Stimulated activated CD8-positive, alpha-beta memory T cell treated with anti-CD3 and anti-CD28 coated beads, Interleukin-15, amount 100 ng/mL, for 24 hours (primary cell): Measurements from ENCODE around the gene SLC4A1.
A peak's percentile ranks its signal among the peaks of the same experiment; 100 is the strongest.

Source experiments
- DNase-seq: peaks from one replicate; pipeline ENCODE4 v3.0.0-alpha.2; 2020; ENCODE audit warnings: low read depth

Gene SLC4A1

DNA sequence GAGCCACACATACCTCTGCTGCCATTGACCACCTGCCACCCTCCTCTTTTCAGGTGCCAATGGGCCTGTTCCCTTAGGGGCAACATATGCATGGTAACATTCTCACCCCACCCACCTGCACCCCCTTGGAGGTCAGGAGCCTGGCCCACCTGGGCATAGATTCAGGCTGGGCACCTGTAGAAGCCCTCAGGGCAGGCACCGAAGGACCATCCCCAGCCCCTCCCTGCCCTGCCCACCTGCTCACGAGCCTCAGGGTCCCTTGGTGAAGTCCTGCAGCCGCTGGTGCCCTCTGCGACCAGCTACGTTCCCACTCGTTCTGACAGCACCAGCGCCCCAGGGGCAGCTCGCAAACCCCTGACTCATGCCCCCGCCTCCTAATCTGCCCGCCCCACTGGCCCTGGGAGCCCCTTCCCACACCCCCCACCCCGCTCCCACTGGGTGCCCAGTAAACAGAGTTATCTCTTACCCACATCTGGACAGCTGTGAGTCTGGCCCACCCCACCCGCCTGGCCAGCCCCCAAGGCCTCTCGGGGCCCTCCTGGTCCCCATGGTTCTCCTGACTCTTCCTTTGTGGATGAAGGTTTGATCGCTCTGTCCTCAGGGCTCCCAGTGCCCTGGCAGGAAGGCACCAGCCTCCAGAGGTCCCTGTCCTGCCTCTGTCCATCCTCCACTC, at the start of gene SLC4A1:
SLC4A1 (minus strand) TSS at position 318 of the 673 bp plus-strand sequence. CDS start 5,269 bp downstream, outside the sequence.
- no peak for DNase-seq

DNA sequence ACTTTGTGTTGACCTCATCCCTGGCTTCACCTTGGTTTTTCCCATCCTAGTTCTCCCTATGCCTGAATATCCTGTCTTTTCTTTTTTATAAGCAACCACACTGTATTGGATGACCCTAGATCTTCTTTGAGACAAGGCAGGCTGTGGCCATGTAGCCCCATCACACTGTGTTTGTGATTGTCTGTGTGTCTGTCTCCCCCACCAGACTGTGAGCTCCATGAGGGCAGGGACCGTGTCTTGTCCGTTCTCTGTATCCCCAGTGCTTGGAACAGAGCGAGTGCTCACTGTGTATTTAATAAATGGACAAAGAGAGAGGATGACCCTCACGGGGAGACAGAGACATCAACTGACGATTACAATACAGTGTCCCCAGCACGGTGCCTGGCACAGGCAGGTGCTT, 49.6 kb upstream of the SLC4A1 start:
- DNase-seq: no peak

DNA sequence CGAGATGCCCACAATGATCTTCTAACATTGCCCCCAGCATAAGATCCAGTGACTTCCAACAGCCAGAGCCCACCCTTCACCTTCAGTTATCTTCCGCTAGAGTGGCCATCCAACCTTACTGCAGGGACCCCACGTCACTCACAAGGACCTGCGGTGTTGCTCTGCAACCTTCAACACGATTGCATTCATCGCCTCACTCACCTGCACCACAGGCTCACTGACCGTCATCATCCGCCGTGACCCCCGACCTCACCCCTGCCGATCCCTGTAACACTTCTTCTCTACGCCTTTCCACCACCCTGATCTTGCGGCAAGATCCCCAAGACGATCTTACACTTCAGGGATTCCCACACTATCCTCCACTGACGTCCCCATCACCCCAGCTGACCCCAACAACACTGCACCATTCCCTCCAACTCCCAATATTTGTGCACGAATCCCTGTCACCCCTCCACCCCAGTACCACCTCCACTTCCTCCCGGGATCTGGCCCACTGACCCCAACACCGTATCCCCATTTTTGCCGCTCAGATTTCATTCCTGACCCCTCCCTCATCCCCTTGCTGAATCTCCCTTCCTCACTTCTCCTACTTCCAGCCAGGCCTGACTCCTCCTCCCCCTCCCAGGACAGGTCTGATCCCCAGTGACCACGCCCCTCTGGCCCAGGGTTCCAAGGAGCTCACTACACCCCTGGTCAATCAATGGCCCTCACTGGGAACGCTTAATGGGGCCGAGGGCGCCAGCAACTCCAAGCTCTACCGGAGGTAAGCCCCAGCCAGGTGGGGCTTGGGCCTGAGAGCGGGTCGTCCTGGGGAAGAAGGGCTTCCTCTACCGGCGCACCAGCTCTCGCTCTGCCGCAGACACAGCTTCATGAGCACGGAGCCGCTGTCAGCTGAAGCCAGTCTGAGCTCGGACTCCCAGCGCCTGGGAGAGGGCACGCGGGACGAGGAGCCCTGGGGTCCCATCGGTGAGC, 48.1 kb upstream of the SLC4A1 start:
- DNase-seq: no peak

DNA sequence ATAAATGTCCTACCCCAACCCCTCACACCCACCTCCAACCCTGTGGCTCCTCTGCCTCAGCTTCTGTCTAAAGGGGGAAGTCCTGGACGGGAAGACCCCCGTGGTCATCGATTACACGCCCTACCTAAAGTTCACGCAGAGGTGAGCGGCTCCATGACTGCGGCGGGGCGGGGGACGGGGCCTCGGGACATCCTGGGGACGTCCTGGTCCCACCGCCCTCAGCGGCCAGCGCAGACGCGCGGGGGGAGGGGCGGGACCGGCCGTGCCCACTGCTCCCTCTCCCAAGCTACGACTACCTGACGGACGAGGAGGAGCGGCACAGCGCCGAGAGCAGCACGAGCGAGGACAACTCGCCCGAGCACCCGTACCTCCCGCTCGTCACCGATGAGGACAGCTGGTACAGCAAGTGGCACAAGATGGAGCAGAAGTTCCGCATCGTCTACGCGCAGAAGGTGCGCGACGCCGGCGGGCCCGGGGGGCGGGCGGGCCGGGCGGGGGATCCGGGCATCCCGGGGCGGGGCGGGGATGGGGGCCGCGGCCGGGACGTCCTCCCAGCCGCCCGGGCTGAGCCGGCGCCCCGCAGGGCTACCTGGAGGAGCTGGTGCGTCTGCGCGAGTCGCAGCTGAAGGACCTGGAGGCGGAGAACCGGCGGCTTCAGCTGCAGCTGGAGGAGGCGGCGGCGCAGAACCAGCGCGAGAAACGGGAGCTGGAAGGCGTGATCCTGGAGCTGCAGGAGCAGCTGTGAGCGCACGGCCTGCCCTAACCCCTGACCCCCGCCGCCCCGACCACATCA, 47.1 kb upstream of the SLC4A1 start:
- peak; percentile 23 for DNase-seq

DNA sequence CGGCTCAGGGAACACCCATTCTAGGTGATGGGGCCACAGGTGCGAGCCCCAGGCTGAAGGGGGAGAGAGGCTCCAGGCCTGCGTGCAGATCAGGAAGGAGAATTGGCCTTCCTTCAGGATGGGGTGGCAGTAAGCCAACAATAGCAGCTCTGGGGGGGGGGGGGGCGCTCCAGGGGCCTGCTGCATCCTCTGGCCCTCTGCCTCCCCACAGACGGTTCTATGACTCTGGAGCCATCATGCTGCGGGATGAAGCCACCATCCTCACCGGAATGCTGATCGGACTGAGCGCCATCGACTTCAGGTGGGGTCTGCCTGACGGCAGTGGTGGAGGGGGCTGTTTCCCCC, 46.6 kb upstream of the SLC4A1 start:
- no peak for DNase-seq

DNA sequence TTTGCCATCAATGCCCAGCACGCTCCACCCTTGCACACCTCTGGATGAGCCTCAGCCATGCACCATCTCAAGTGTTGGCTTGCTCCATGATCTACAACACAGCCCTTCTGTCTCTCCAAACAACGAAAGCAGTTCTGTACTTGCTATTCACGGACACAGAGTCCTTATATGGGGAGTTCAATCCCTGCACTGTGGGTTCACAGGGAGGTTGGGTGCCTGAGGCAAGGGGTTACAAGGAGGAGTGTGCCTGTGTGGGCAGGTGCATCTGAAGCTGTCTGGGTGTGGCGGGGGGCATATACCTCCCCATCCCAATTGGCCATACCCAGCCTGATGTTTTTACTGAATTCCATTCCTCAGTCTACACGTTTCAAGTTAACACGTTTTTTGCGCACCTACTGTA, 46.1 kb upstream of the SLC4A1 start:
- no peak for DNase-seq

DNA sequence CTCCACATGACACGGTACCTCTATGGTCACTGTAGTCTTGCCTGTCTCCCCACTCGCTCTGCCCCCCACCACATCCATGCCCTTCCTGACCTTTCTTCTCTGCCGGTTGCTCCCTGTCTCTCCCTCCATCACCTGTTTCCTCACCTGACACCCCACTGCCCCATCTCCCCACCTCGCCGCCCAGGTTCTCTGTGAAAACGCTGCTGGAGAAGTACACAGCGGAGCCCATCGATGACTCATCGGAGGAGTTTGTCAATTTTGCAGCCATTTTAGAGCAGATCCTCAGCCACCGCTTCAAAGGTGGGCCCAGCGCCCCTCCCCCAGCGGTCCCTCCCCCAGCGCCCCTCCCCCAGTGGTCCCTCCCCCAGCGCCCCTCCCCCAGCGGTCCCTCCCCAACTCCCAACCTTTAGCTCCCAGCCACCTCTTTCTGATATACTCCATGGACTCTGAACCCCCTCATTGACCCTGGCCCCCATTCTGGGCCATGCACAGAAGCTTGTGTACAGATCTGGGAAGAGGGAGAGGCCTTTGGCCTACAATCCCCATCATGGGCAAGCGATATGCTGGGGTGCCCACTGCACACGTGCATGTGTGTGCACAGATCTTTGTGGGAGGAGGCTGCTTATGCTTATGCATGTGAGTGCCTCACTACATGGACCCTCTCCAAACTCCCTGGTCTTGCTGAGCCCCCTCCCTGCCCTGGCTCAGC, 44.6 kb upstream of the SLC4A1 start:
- DNase-seq: no peak

DNA sequence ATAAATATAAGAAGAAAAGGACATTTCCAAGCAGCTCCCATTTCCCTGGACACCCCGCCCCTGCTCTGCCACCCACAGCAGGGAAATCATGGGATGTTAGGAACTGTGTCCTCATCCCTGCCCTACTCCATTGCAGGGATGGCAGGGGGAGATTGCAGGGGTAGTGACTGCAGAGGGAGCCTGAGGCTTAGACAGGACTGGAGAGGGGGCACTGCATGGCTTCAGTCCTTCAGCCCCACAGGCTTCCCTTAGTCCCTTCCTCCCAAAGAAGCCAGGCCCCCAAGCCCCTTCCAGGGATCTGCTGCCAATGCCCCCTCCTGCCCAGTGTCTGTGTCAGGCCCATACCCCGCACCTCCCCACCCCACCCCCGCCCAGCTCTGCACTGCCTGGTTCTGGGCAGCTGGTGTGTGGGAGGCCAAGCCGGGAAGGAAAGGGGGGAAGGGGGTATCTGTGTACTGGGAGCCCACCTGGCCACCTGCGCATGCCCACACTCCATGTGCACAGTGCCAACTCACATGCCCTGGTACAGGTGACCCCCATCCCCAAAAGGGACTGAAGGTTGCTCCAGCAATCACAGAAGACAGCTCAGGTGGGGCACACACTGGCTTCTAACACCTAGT, 43.7 kb upstream of the SLC4A1 start:
- DNase-seq: no peak

DNA sequence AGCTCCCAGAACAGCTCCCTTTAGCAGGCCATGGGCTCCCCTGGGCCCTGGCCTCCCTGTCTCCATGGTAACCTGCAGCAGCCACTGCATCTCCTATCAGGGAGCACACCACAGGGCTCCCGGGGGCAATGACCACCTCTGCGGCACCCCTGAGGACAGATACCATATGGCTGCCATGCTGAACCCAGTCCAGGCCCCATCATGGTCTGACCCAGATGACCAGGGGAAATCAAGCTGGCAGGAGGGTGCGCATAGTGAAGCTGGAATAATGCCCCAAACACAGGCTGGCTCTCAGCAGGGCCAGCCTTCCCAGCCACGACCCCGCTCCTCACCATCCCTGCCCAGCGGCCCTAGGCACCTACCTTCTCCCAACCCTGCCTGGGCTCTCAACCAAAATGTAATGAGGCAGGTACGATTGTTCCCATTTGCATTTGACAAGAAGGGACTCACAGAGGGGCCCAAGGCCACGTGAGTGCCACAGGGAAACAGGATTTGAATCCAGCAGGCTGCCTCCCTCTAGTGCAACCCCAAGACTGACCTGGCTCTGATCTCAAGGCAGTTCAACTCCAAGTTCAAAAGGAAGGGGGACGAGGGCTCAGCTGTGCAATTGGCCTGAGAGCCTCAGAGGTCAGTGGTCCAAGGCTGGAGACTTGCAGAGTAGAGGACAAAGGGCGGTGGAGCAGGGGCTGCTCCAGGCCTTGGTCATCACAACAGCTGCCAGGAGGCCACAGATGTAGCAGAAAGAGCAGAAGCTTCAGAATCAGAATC, 42.9 kb upstream of the SLC4A1 start:
- no peak for DNase-seq

DNA sequence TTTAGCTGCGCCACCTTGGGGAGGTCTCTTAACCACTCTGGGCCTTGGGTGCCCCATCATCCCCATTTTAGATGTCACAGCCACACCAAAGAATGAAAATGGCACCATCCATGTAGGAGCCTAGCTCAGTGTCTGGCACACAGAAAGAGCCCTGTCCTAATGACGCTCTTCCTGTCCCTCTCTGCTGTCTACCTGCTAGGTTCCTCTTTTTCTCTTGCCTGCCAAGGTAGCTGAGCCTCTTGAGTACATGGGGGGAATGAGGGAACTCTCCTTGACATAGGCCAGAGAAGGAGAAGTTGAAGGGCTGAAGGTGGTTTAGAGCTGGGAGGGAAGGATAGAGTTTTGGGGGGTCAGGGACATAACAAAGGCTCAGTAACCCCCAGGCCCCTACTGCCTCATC, 42.3 kb upstream of the SLC4A1 start:
- no peak for DNase-seq

DNA sequence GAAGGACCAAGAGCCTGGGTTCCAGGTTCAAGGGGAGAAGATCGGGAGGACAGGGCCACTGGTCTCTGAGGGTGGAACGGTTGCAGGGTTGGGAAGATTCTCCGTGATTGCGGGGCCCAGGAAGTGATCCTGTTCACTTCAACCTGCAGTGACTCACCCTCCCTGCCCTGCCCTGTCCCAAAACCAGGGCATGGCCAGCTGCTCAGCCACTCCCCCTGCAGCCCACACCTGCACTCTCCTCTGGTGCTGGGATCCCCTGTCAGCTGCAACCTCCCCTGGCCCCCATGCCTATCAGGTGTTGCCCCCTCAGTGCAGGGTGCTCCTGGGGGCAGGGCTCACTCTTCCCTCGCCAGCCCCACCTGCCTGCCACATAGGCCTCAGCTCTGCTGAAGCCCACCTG, 41.5 kb upstream of the SLC4A1 start:
- DNase-seq: no peak

DNA sequence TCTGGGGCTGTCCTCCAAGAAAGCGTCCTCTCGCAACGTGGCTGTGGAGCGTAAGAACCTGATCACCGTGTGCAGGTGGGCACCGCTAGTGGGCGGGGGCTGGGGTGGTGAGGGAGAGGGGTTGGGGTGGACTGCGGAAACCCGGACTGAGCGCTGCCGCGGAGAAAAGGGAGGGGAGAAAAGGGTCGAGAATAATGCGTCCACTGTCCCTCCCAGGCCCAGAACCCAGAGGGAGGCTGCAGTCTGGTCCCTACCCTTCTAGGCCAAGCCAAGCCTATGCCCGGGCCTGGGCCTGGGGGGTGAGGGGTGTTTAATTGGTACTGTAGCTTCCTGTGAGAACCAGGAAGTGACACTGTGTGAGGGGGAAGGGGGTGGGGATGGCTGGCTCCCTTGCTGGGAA, 40.9 kb upstream of the SLC4A1 start:
- DNase-seq: no peak

DNA sequence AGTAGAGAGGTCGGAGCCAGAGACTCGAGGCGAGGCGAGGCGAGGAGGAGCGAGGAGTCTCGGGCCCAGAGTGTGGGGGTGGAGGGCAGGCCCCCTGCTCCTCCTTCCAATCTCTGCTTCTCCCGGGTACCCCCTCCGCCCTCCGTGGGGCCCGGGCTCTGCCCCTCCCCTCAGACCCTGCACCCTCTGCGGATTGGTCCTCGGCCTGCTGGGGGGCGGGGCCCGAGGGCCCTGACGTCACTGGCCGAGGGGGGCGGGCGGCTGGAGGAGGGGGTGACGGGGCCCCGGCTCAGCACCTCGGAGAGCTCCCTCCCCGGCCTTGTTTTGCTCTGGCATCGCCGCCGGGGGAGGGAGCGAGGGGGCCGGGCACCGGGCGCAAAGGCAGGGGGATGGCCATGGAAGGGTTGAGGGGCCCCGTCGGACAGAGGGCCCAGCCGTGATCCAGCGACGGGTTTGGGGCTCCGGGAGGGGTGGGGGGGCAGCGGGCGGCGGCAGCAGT, 40.4 kb upstream of the SLC4A1 start, which contains the start of gene RUNDC3A:
RUNDC3A (plus strand) TSS at position 282 of the 499 bp plus-strand sequence. CDS start 232 bp downstream, outside the sequence.
- peak; percentile 79 for DNase-seq

DNA sequence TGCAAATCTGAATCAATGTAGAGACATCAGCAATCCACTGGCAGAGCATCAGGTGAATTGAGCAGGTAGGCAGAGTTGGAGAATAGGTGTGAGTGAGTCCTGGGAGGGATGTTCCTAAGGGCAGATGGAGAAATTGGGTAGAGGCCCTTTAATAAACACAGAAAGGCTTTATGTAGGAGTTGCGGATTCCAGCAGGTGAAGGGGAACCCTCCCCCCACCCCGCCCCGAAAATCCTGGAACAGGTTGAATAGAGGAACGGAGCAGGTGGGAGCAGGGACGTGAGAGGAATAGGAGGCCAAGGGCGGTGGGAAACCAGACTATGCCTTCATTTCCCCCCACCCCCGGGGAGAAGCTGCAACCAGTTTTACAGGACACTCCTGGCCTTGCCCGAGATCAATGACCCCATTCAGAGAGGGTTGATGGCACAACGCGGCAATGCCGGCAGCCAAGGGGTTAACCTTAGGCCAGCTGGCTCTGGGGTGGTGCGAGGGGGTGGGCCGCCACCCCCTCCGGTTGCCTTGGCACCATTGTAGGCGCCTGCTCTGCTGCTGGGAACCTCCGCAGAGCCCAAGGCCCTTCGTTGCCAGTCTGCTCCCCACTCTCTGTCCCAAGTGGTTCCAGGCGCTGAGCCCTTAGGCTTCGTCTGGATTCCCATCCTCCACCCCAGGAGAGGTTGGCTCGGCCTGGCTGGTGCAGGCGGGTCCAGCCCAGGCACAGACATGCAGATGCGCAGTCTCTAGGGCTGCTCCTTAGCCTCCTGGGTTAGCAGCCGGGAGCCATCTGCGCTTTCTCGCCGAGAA, 39.7 kb upstream of the SLC4A1 start:
- no peak for DNase-seq

DNA sequence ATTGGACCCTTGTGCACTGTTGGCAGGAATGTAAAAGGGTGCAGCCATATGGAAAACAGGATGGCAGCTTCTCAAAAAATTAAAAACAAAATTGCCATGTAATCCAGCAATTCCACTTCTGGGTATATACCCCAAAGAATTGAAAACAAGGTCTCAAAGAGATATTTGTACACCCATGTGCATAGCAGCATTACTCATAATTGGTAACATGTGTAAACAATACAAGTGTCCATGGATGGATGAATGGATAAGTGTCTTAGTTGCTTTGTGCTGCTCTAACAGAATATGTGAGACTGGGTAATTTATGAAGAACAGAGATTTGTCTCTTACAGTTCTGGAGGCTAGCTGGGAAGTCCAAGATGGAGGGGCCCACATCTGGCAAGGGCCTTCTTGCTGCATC, 36.7 kb upstream of the SLC4A1 start:
- DNase-seq: no peak

DNA sequence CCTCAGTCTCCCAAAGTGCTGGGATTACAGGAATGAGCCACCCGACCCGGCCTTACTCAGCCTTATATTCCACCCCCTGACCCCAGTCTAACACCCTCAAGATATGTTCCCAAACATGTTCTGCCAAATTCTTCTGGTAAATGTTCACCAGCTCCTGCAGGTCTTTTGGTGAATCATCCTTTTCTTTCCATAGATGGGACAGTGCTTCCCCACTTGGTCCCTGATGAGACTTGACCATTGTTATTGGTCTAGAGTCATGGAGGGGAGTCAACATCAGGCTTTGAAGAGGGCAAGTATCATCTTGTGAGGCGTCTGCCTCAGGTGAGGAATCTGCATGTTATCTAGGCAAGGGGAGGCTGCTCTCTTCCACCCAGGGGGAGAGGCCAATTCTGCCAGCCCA, 30.0 kb upstream of the SLC4A1 start:
- DNase-seq: no peak

DNA sequence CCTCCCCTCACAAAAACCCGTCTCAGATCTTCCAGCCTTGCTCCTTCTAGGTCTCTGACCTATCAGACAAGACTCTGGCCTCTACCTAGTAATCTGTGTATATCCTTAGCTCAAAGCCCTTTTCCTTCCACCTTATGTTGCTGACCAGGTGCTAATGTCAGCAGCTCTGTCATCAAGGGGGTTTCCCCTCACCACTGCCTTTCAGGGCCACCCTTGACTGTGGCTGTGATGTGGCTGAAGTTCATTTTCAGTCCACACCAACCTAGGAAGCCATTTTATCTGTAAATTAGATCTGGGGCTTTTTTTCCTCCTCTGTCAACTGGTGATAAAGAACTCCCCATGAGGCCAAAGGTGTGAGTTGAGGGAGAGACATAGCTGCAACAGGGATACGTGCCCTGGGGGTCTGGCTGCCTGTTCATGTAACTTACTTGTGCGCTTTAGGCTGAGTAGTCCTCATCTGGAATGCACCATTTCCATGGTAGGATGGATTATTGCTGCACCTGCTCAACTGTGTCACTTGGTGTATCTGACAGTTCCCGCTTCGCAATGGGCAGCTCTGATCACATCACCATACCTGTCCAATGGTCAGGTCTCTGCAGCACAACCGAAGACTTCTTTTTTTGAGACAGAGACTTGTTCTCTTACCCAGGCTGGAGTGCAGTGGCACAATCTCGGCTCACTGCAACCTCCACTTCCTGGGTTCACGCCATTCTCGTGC, 25.7 kb upstream of the SLC4A1 start:
- no peak for DNase-seq

DNA sequence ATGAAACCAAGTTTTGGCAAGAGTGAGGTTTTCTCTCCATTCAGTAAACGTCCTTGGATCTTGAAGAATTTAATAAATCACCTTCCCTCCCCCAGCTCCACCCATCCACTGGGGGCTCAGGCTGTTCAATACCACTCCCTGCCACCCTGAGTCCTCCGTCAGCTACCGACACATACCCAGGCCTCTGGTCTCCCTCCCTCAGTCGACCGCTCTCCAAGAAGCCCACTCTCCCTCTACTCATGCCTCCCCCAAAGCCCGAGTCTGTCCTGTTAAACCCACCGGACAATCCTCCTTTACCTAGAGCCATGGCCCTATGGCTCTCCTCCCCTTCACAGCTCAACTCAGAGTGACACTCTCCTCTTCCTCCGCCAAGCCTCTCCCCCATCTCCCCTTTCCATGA, 19.7 kb upstream of the SLC4A1 start:
- DNase-seq: no peak

DNA sequence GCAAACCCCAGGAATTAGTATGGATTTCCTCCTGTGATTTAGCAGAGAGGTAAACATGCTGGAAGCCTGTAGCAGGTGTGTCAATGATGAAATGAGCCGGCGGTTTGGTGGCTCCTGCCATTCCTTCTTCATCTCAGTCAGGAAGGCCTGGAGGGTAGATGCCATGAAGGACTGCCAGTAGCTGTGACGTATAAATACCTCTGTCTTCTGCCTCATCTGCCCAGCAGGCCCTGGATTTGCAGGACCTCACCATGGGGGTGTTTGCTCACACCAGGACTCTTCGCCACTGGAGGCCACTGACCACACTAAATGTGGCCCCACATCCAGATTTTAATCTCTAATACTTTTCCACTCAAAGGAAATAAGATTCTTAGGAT, 16.1 kb upstream of the SLC4A1 start:
- no peak for DNase-seq
